Coronary artery (tissue), 2 donors: ENCODE measurements around the gene ZFP1.
"Not testable (repeated sequence)": the region's sequence is repeated elsewhere in the genome, so short reads cannot be mapped to it uniquely, and the experiment has no call there.

ENCODE experiments used
- DNase-seq: peaks from one replicate; pipeline ENCODE4 v3.0.0-alpha.2; 2017; ENCODE audit warnings: low spot score
- H3K27ac ChIP-seq, 2 donors: fragments of 200-600 bp; sonication (generic); one replicate each; pipeline ENCODE4 v1.5.1; 2016 to 2019
- H3K4me3 ChIP-seq: fragments of 200-600 bp; sonication (generic); 2 replicates; pipeline ENCODE4 v1.5.1; 2016; ENCODE audit warnings: mild to moderate bottlenecking, moderate library complexity
- TF ChIP-seq, protein P1 (sequence below): fragments of 200-600 bp; sonication (generic); IDR thresholded peaks from one replicate; pipeline ENCODE4 v1.5.1; 2019; ENCODE audit warnings: antibody characterized with exemption

The ZFP1 gene

DNA sequence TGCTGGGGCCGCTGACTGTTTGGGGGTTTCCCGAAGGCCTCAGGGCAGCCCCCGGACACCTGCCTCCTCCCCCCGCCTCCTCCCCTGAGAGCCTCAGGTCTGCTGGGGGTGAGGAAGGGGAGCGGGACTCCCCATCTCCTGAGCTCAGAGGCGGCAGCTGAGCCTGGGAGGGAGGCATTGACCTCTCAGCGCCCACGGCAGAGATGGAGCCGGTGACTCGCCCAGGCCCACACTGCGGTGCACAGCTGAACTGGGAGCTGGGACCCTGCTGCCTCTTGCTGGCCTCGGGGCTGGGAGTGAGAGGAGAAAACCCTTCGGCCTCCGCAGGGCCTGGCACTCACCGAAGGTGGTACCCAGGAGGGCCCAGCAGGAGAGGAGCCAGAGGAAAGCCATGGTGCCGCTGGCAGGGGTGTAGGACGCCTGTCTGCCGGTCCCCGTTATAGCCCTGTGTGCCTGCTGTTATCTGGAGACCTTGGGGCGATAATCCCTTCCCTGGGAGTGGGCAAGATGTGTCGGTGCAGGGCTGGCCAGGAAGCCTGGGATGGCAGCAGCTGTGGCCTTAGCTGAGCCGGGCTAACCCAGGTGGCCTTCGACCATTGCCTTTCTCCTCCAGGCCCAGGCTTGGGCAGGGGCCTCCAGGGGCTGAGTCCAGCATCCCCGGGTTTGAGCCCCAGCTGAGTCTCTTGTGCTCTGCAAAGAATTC is 58.6 kb downstream of the ZFP1 start, which contains the start of gene CTRB2:
CTRB2 (minus strand) TSS at position 413 of the 703 bp plus-strand sequence; CDS start at position 393, 20 bp downstream.
- Histone ChIP-seq H3K4me3 (no peak within 1 kb of the TSS), H3K27ac (no peak within 1 kb of the TSS)
- TF ChIP-seq, protein P1, sequence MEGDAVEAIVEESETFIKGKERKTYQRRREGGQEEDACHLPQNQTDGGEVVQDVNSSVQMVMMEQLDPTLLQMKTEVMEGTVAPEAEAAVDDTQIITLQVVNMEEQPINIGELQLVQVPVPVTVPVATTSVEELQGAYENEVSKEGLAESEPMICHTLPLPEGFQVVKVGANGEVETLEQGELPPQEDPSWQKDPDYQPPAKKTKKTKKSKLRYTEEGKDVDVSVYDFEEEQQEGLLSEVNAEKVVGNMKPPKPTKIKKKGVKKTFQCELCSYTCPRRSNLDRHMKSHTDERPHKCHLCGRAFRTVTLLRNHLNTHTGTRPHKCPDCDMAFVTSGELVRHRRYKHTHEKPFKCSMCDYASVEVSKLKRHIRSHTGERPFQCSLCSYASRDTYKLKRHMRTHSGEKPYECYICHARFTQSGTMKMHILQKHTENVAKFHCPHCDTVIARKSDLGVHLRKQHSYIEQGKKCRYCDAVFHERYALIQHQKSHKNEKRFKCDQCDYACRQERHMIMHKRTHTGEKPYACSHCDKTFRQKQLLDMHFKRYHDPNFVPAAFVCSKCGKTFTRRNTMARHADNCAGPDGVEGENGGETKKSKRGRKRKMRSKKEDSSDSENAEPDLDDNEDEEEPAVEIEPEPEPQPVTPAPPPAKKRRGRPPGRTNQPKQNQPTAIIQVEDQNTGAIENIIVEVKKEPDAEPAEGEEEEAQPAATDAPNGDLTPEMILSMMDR: no peak
- DNase-seq: no peak

DNA sequence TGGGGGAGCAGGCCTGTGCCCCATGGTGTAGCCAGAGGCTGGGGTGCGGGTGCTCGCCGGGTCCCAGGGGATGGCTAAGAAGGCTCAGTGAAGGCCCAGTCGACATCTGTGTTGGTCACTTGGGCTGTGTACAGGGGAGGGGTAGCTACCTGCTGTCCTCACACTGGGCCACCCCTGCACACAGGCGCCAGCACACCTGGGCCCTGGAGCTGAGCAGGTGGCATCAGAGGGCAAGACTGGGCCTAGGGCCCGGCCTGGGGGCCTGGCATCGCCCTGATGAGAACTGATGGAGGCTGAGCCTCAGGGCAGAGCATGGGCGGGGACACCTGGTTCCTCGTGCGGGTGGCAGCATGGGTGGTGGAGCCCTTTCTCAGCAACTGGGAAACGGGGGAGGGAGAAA is 59.5 kb downstream of the ZFP1 start:
- no peak overlapping the region for H3K27ac ChIP-seq
- TF ChIP-seq, protein P1: no peak
- no peak for DNase-seq
- H3K4me3 ChIP-seq: no peak overlapping the region

DNA sequence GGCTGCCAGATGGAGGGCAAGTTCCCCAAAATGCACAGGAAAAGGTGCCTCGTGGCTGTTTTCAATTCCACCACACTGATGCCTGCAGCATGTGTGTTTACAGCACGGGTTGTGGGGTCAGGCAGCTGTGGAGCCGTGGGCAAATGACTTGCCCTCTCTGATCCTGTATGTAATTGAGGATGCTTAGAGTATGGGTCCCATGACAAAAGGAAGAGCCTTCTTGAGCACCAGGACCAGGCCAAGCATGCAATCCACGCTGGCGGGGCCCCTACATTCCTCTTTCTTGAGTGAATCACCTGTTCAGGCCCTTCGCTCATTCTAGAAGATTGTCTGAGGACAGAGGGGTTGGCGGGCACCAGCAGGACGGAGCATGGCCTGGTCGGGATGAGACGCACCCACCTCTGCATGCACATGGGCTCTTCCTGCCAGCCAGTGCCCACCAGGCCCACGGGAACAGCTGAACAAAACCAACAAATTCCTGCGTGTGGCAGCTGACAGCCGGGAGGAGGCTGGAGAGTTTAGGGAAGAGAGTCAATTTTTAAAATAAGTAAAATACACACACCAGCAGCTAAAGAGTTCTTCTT is 60.0 kb downstream of the ZFP1 start:
- Histone ChIP-seq H3K4me3 (no peak overlapping the region), H3K27ac (no peak overlapping the region)
- DNase-seq: no peak
- TF ChIP-seq, protein P1: no peak

DNA sequence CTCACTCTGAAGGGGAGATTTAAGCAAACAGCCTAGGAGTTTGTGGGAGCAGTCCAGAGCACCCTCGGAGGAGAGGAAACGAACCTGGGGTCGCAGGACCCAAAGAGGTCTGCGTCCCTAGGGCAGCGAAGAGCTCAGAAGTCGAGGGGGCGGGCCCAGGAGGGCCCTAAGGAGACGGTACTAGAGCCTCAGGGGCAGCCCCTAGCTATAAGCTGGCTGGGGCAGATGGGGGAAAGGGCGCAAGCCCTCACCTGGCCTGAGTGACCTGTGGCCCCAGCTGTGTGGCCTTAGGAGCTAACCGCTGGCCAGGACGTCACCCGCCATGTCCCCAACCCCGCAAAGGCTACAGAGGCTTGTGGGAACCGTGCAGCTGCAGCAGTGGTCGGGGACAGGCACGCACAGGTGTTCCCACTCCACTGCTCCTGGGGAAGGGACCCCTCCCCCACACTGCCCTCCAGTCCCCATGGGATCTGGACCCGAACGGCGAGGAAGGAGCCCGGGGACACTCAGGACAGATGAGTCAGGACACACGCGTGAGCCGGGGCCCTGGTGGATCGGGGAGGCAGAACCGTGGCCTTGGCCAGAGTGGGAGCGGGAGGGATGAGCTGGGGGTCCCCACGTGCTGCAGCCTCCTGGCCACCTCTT is 60.7 kb downstream of the ZFP1 start:
- TF ChIP-seq, protein P1: no peak
- DNase-seq: no peak
- no peak overlapping the region for H3K27ac ChIP-seq

DNA sequence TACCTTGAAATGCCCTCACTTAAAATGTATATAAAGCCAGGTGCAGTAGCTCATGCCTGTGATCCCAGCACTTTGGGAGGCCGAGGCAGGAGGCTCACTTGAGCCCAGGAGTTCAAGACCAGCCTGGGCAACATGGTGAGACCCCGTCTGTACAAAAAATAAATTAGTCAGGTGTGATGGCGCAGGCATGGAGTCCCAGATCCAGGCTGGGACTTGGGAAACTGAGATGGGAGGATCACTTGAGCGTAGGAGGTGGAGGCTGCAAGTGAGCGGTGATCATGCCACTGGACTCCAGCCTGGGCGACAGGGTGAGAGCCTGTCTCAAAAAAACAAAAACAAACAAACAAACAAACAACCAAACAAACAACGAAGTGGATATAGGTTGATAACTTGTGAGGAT is 61.2 kb downstream of the ZFP1 start:
- not testable (repeated sequence) for H3K4me3 ChIP-seq, H3K27ac ChIP-seq, DNase-seq

More for the DNA sequence above, 60.7 kb downstream of the ZFP1 start:
- no peak overlapping the region for H3K4me3 ChIP-seq

DNA sequence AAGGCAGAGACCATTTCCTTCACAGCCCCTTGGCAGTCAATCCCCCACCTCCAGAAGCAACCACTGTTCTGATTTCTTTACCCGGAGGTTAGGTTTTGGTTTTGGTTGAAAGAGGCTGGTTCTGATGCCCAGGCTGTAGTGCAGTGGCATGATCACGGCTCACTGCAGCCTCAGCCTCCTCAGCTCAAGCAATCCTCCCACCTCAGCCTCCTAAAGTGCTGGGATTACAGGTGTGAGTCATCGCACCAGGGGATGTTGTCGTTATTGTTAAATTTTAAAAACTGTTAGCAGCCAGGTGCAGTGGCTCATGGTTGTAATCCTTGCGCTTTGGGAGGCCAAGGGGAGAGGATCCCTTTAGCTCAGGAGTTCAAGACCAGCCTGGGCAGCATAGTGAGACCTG is 61.6 kb downstream of the ZFP1 start:
- no peak overlapping the region for H3K4me3 ChIP-seq
- H3K27ac ChIP-seq: no peak overlapping the region
- DNase-seq: no peak
- TF ChIP-seq, protein P1: no peak

DNA sequence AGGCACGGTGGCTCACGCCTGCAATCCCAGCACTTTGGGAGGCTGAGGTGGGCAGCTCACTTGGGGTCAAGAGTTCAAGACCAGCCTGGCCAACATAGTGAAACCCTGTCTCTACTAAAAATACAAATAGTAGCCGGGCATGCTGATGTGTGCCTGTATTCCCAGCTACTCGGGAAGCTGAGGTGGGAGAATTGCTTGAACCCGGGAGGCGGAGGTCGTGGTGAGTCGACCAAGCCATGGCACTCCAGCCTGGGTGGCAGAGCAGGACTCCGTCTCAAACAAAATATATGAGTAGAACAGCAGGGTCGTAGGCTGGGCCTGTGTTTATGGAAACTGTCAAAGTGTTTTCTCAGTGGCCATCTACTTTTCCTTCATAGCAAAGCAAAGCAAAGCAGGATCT is 63.0 kb downstream of the ZFP1 start:
- DNase-seq, H3K27ac ChIP-seq, H3K4me3 ChIP-seq: not testable (repeated sequence)

DNA sequence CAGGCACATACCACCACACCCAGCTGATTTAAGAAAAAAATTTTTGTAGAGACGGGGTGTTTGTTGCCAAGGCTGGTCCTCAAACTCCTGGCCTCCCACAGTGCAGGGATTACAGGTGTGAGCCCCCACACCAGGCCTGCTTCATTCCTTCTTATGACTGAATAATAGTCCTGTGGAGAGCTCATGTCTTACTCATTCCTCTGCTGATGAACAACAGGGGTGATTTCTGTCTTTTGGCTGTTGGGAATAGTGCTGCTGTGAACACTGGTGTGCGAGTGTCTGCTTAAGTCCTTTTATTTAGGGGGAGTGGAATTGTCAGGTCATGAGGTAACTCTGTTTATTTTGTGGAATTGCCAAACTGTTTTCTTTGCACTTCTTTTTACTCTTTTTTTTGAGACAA is 67.8 kb downstream of the ZFP1 start:
- TF ChIP-seq, protein P1: no peak
- Histone ChIP-seq H3K27ac (no peak overlapping the region), H3K4me3 (no peak overlapping the region)
- DNase-seq: no peak
